ENCODE results near the gene TMEM179.

Gene TMEM179

DNA sequence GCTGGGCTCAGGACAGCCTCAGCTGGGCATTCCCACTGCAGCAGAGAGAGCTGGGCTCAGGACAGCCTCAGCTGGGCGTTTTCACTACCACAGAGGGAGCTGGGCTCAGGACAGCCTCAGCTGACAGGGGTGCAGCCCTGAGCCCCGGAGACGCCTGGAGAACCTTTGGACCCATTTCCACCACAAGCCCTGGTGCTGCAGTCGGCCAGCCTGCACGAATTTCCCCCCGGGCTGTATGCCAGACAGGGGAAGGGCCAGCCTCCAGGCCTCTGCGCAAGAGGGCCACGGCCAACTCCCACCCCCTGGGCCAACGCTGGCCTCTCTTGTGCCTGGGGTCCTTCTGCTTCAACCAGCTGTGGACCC, 27.6 kb downstream of the TMEM179 start:
- no peak for ATAC-seq
- TF ChIP-seq, protein P1, sequence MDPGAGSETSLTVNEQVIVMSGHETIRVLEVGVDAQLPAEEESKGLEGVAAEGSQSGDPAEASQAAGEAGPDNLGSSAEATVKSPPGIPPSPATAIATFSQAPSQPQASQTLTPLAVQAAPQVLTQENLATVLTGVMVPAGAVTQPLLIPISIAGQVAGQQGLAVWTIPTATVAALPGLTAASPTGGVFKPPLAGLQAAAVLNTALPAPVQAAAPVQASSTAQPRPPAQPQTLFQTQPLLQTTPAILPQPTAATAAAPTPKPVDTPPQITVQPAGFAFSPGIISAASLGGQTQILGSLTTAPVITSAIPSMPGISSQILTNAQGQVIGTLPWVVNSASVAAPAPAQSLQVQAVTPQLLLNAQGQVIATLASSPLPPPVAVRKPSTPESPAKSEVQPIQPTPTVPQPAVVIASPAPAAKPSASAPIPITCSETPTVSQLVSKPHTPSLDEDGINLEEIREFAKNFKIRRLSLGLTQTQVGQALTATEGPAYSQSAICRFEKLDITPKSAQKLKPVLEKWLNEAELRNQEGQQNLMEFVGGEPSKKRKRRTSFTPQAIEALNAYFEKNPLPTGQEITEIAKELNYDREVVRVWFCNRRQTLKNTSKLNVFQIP (CRISPR knock-in tag; IDR thresholded peaks at IDR 0.05; ENCODE audit: borderline replicate concordance, low read depth) = no peak
- TF ChIP-seq ZFP30 (CRISPR knock-in tag; IDR thresholded peaks at IDR 0.05) (no peak), CSDC2 (CRISPR knock-in tag; IDR thresholded peaks at IDR 0.05) (no peak), ARNTL (CRISPR knock-in tag; IDR thresholded peaks at IDR 0.05; ENCODE audit: borderline replicate concordance, low read depth) (no peak)
- TF ChIP-seq, protein P2, sequence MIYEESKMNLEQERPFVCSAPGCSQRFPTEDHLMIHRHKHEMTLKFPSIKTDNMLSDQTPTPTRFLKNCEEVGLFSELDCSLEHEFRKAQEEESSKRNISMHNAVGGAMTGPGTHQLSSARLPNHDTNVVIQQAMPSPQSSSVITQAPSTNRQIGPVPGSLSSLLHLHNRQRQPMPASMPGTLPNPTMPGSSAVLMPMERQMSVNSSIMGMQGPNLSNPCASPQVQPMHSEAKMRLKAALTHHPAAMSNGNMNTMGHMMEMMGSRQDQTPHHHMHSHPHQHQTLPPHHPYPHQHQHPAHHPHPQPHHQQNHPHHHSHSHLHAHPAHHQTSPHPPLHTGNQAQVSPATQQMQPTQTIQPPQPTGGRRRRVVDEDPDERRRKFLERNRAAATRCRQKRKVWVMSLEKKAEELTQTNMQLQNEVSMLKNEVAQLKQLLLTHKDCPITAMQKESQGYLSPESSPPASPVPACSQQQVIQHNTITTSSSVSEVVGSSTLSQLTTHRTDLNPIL (CRISPR knock-in tag; IDR thresholded peaks at IDR 0.05; ENCODE audit: low read depth) = no peak

DNA sequence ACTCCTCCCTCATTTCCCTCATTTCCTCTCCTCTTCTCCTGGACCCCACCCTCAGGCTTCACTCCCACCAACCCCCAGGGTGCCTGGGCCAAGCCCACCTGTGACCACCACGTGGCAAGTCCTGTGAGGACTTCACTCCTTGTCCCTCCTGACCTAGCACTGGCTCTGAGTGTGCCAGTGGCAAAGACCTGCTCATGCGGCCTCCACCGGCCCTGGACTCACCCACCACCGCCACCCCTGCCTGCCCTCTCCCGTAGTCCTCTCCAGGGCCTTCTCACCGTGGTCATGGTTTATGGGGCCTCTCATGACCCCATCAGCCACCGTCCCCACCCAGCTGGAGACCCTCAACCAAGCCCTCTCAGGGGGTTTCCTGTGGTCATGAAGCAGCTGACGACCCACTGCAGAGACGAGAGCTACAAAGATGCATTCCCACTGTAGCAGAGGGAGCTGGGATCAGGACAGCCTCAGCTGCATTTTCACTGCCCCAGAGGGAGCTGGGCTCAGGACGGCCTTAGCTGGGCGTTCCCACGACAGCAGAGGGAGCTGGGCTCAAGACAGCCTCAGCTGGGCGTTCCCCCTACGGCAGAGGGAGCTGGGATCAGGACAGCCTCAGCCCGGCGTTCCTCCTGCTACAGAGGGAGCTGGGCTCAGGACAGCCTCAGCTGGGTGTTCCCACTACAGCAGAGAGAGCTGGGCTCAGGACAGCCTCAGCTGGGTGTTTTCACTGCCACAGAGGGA, 28.2 kb downstream of the TMEM179 start:
- TF ChIP-seq CSDC2 (CRISPR knock-in tag; IDR thresholded peaks at IDR 0.05) = no peak
- TF ChIP-seq, protein P1 (CRISPR knock-in tag; IDR thresholded peaks at IDR 0.05; ENCODE audit: borderline replicate concordance, low read depth) = no peak
- ATAC-seq = no peak; the same call in 2 of the 3 replicates

DNA sequence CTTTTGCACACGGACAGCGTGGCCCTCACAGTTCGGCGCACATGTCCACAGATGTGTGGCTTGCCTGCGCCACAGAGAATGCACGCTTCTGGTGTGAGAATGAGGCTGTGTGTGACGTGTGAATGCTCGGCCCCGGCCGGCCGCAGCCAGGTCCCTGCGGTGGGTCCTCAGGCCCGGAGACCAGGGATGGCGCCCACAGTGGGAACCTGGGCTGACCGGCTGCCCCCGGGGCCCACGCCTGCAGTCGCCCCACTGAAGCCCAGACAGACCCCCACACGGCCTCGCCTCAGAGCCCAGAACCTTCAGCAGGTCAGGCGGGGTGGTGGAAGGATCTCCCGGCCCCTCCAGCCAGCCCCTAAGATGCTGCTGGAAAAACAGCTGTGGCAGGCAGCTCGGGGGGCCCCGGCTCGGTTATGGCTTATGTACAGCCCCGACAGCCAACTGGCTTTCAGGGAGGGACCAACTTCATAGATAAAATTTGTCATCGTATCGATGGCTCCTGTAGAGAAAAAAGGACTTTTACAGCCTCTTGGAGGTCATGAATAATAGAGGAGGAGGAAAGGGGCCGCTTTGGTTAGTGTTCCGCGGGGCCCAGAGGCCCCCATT, 29.5 kb downstream of the TMEM179 start:
- ATAC-seq = no peak
- TF ChIP-seq OSR1 (CRISPR knock-in tag; IDR thresholded peaks at IDR 0.05) = no peak
- TF ChIP-seq, protein P3, sequence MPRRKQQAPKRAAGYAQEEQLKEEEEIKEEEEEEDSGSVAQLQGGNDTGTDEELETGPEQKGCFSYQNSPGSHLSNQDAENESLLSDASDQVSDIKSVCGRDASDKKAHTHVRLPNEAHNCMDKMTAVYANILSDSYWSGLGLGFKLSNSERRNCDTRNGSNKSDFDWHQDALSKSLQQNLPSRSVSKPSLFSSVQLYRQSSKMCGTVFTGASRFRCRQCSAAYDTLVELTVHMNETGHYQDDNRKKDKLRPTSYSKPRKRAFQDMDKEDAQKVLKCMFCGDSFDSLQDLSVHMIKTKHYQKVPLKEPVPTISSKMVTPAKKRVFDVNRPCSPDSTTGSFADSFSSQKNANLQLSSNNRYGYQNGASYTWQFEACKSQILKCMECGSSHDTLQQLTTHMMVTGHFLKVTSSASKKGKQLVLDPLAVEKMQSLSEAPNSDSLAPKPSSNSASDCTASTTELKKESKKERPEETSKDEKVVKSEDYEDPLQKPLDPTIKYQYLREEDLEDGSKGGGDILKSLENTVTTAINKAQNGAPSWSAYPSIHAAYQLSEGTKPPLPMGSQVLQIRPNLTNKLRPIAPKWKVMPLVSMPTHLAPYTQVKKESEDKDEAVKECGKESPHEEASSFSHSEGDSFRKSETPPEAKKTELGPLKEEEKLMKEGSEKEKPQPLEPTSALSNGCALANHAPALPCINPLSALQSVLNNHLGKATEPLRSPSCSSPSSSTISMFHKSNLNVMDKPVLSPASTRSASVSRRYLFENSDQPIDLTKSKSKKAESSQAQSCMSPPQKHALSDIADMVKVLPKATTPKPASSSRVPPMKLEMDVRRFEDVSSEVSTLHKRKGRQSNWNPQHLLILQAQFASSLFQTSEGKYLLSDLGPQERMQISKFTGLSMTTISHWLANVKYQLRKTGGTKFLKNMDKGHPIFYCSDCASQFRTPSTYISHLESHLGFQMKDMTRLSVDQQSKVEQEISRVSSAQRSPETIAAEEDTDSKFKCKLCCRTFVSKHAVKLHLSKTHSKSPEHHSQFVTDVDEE (CRISPR knock-in tag; IDR thresholded peaks at IDR 0.05) = no peak
- TF ChIP-seq ZFP30 (CRISPR knock-in tag; IDR thresholded peaks at IDR 0.05) = no peak
- TF ChIP-seq SNAI2 (CRISPR knock-in tag; IDR thresholded peaks at IDR 0.05) = no peak
- TF ChIP-seq, protein P4, sequence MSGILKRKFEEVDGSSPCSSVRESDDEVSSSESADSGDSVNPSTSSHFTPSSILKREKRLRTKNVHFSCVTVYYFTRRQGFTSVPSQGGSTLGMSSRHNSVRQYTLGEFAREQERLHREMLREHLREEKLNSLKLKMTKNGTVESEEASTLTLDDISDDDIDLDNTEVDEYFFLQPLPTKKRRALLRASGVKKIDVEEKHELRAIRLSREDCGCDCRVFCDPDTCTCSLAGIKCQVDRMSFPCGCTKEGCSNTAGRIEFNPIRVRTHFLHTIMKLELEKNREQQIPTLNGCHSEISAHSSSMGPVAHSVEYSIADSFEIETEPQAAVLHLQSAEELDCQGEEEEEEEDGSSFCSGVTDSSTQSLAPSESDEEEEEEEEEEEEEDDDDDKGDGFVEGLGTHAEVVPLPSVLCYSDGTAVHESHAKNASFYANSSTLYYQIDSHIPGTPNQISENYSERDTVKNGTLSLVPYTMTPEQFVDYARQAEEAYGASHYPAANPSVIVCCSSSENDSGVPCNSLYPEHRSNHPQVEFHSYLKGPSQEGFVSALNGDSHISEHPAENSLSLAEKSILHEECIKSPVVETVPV (CRISPR knock-in tag; IDR thresholded peaks at IDR 0.05) = no peak
- TF ChIP-seq PPARA (CRISPR knock-in tag; IDR thresholded peaks at IDR 0.05; ENCODE audit: borderline replicate concordance) = no peak
- no peak for TF ChIP-seq ZNF565 (CRISPR knock-in tag; conservative IDR thresholded peaks at IDR 0.05; ENCODE audit: low read depth)

DNA sequence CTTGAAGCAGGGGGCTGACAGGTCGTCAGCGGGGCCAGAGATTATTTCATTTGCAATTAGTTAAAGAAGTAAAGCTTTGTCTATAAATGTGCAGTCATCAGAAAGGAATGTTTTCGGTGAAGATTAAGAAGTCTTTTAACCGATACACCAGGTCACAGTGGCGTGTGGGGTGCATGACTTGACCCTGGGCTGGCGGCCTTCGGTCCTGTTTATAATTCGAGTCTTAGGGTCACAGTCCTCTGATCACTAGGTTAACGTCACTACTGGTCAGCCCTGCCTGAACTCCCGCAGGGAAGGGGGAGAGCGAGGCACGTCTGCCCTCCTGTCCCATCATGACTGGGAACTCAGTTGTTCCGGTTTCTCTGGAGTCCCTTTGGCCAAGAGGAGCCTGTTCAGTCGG, 30.0 kb downstream of the TMEM179 start:
- ATAC-seq = no peak

DNA sequence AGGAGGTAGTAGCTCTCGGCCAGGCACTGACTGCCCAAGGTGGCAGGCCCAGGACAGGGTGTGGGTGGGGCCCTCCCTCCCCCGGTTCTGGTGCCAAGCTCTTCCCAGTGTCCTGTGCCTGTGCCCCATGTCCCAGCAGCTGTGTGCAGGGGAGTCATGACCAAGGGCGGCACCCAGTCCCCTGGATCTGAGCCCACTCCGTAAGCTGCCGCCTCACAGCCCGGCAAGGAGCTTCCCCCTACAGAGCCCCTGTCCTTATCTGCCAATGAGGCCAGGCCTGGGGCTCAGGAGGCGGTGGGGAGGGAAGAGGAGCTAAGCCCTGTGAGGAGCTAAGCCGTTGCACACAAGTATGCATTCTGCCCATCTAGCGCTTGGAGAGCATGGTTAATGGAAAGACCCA, 30.6 kb downstream of the TMEM179 start:
- no peak for ATAC-seq
- TF ChIP-seq ZFP30 (CRISPR knock-in tag; IDR thresholded peaks at IDR 0.05) = no peak
- TF ChIP-seq, protein P3 (CRISPR knock-in tag; IDR thresholded peaks at IDR 0.05) = no peak
- TF ChIP-seq, protein P4 (CRISPR knock-in tag; IDR thresholded peaks at IDR 0.05) = no peak
- TF ChIP-seq TOX (CRISPR knock-in tag; IDR thresholded peaks at IDR 0.05; ENCODE audit: borderline replicate concordance) = no peak
- no peak for TF ChIP-seq CSDC2 (CRISPR knock-in tag; IDR thresholded peaks at IDR 0.05)
- TF ChIP-seq ISL1 (CRISPR knock-in tag; IDR thresholded peaks at IDR 0.05) = no peak
- TF ChIP-seq, protein P5, sequence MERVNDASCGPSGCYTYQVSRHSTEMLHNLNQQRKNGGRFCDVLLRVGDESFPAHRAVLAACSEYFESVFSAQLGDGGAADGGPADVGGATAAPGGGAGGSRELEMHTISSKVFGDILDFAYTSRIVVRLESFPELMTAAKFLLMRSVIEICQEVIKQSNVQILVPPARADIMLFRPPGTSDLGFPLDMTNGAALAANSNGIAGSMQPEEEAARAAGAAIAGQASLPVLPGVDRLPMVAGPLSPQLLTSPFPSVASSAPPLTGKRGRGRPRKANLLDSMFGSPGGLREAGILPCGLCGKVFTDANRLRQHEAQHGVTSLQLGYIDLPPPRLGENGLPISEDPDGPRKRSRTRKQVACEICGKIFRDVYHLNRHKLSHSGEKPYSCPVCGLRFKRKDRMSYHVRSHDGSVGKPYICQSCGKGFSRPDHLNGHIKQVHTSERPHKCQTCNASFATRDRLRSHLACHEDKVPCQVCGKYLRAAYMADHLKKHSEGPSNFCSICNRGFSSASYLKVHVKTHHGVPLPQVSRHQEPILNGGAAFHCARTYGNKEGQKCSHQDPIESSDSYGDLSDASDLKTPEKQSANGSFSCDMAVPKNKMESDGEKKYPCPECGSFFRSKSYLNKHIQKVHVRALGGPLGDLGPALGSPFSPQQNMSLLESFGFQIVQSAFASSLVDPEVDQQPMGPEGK (CRISPR knock-in tag; IDR thresholded peaks at IDR 0.05; ENCODE audit: borderline replicate concordance) = no peak
- TF ChIP-seq ZFP3 (CRISPR knock-in tag; IDR thresholded peaks at IDR 0.05) = no peak
- TF ChIP-seq RARB (CRISPR knock-in tag; IDR thresholded peaks at IDR 0.05) = no peak

More for the DNA sequence above, 30.0 kb downstream of the TMEM179 start:
- TF ChIP-seq OSR1 (CRISPR knock-in tag; IDR thresholded peaks at IDR 0.05) = no peak

Data from SK-N-SH treated with all-trans-retinoic acid at 6 μM for 48 hours (cell line).